Measurements from ENCODE around the gene AAK1. TPM values are rescaled to one million over a fixed set of nuclear protein-coding genes. Genes with fewer than 3 reads are reported as not detected.

Gene AAK1
- total RNA-seq, 1 experiment from 2014 or later: 35.6 TPM

DNA sequence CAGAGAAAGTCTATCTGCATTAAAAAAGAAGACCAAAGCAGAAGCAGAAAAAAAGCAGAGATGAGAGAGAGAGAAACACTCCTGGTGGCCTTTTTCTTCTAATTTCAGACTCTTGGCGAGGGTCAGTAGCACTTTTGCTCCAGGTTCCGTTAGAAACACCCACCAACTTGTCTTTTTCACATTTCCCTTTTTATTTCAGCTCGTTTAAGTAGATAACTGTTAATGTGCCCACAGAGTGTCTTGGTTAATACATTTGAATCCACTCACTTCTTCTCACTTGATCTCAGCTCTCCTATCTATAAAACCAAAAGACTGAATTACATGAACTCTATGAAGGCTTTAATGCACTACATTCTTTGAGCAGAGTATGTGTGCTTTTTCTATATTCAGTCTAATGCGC lies 63.1 kb downstream of the AAK1 start (continued):
- TF ChIP-seq, protein P1, sequence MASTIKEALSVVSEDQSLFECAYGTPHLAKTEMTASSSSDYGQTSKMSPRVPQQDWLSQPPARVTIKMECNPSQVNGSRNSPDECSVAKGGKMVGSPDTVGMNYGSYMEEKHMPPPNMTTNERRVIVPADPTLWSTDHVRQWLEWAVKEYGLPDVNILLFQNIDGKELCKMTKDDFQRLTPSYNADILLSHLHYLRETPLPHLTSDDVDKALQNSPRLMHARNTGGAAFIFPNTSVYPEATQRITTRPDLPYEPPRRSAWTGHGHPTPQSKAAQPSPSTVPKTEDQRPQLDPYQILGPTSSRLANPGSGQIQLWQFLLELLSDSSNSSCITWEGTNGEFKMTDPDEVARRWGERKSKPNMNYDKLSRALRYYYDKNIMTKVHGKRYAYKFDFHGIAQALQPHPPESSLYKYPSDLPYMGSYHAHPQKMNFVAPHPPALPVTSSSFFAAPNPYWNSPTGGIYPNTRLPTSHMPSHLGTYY (CRISPR knock-in tag; IDR thresholded peaks at IDR 0.05): no peak
- TF ChIP-seq TCF7 (CRISPR knock-in tag; IDR thresholded peaks at IDR 0.05; ENCODE audit: low read depth): no peak

DNA sequence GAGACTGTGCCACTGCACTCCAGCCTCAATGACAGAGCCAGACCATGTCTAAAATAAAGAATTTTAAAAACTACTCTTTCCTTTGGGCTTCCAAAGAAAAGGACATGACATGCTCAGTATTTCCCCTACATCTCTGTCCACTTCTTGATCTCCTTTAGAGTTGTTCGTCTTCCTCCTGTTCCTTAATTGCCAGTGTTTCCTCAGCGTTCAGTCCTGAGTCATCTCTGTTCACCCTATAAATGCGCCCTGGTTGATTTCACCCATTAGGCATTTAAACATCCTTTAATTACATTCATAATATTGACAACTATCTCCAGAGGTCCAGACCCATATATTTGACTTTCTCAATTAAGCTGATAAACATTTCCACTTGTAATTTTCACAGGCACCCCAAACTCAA lies 64.0 kb downstream of the AAK1 start:
- Mint-ChIP-seq H3K4me3 (no peak overlapping the region), H3K4me1 (peaks cover 42% of the 10 kb centered on the region), H3K27me3 (ENCODE audit: low read depth) (no peaks in the 10 kb centered on the region), H3K9me3 (no peaks in the 10 kb centered on the region), H3K36me3 (no peaks in the 10 kb centered on the region), H3K27ac (no peak overlapping the region)
- TF ChIP-seq ETV6 (CRISPR knock-in tag; IDR thresholded peaks at IDR 0.05): no peak
- TF ChIP-seq ESRRA (CRISPR knock-in tag; IDR thresholded peaks at IDR 0.05; ENCODE audit: borderline replicate concordance): no peak
- TF ChIP-seq MXD4 (CRISPR knock-in tag; IDR thresholded peaks at IDR 0.05; ENCODE audit: borderline replicate concordance): no peak
- TF ChIP-seq SMAD3 (CRISPR knock-in tag; IDR thresholded peaks at IDR 0.05; ENCODE audit: borderline replicate concordance): no peak
- TF ChIP-seq, protein P2, sequence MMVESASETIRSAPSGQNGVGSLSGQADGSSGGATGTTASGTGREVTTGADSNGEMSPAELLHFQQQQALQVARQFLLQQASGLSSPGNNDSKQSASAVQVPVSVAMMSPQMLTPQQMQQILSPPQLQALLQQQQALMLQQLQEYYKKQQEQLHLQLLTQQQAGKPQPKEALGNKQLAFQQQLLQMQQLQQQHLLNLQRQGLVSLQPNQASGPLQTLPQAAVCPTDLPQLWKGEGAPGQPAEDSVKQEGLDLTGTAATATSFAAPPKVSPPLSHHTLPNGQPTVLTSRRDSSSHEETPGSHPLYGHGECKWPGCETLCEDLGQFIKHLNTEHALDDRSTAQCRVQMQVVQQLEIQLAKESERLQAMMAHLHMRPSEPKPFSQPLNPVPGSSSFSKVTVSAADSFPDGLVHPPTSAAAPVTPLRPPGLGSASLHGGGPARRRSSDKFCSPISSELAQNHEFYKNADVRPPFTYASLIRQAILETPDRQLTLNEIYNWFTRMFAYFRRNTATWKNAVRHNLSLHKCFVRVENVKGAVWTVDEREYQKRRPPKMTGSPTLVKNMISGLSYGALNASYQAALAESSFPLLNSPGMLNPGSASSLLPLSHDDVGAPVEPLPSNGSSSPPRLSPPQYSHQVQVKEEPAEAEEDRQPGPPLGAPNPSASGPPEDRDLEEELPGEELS (CRISPR knock-in tag; IDR thresholded peaks at IDR 0.05): no peak
- TF ChIP-seq SMAD4 (CRISPR knock-in tag; IDR thresholded peaks at IDR 0.05): no peak
- DNase-seq (ENCODE audit: low spot score) (no peak), ATAC-seq (no peak)
- ChIA-PET POLR2A (no interaction called here), CTCF (interaction anchor here (3.9 kb wide), 1 partner anchor 15 kb away, joined by 25 read pairs; no protein-coding TSS in a partner anchor)

DNA sequence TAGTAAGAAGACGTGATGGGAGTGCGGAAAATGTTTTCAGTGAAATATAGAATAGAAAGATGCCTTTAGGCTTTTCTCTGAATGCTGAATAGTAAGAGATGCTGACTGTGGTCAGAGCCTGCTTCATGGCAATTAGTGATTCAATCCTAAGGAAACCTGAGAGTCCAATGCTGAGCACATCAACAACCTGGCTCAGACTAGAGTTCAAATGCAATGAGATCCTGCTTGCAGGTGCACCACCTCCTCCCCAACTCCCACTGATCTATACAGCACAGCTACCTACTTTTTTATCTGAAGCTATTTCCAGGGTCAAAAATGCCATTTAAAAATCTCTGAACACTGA lies 65.4 kb downstream of the AAK1 start:
- Mint-ChIP-seq H3K27me3 (ENCODE audit: low read depth) (no peaks in the 10 kb centered on the region), H3K4me1 (peaks cover 42% of the 10 kb centered on the region), H3K4me3 (no peak overlapping the region), H3K36me3 (no peaks in the 10 kb centered on the region), H3K9me3 (no peaks in the 10 kb centered on the region), H3K27ac (peak overlapping the region; percentile 24; the same call in 1 of the 2 replicates)
- ChIA-PET POLR2A (interaction anchor here (0.5 kb wide), 1 partner anchor 66 kb away, joined by 15 read pairs; the partner anchor contains the start of gene AAK1), CTCF (interaction anchor here (3.9 kb wide), 1 partner anchor 13 kb away, joined by 25 read pairs; no protein-coding TSS in a partner anchor)
- DNase-seq (ENCODE audit: low spot score) (no peak), ATAC-seq (0 out of 2 replicates have a peak, but pooled peaks have one; percentile 16)
- TF ChIP-seq NR2C2 (CRISPR knock-in tag; IDR thresholded peaks at IDR 0.05) (no peak), ZNF121 (CRISPR knock-in tag; IDR thresholded peaks at IDR 0.05) (no peak), RELA (CRISPR knock-in tag; IDR thresholded peaks at IDR 0.05; ENCODE audit: borderline replicate concordance) (no peak)
- TF ChIP-seq, protein P3, sequence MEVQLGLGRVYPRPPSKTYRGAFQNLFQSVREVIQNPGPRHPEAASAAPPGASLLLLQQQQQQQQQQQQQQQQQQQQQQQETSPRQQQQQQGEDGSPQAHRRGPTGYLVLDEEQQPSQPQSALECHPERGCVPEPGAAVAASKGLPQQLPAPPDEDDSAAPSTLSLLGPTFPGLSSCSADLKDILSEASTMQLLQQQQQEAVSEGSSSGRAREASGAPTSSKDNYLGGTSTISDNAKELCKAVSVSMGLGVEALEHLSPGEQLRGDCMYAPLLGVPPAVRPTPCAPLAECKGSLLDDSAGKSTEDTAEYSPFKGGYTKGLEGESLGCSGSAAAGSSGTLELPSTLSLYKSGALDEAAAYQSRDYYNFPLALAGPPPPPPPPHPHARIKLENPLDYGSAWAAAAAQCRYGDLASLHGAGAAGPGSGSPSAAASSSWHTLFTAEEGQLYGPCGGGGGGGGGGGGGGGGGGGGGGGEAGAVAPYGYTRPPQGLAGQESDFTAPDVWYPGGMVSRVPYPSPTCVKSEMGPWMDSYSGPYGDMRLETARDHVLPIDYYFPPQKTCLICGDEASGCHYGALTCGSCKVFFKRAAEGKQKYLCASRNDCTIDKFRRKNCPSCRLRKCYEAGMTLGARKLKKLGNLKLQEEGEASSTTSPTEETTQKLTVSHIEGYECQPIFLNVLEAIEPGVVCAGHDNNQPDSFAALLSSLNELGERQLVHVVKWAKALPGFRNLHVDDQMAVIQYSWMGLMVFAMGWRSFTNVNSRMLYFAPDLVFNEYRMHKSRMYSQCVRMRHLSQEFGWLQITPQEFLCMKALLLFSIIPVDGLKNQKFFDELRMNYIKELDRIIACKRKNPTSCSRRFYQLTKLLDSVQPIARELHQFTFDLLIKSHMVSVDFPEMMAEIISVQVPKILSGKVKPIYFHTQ (CRISPR knock-in tag; IDR thresholded peaks at IDR 0.05): no peak

DNA sequence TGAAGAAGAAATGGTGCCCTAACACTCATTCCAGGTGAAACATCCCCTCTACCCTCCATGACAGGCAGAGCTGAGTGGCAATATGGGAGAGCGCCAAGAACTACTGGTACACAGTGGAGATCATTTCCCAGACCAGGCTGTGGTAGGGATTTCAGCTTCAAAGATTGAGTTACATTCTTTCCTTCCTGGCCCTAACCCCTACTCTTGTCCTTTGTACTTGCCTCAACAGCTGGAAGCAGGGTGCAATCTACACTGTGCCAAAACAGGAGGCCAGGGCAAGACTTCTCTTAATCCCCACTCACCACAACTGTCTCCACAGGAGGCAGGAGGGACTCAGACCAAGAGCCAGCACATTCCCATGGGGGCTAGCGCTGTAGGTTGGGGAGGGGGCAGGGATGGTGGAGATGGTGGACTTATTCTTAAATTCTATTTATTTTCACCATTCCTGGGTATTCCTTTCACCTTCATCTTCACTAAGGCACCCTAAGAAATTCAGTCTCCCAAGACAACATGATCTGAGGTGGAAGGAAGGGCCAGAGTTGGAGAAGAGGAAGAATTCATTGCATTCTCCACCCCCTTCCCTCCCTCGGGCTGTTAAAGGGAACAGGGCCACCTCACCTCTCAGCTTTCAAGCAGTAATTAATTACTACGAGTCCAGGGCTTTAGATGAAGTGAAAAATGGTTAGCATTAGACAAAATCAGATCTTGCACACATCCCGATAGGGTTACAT lies 65.9 kb downstream of the AAK1 start:
- Mint-ChIP-seq H3K4me3 (no peak overlapping the region), H3K4me1 (peaks cover 43% of the 10 kb centered on the region), H3K27ac (peak overlapping the region; percentile 41; the same call in 1 of the 2 replicates), H3K9me3 (no peaks in the 10 kb centered on the region), H3K36me3 (no peaks in the 10 kb centered on the region), H3K27me3 (ENCODE audit: low read depth) (no peaks in the 10 kb centered on the region)
- DNase-seq (ENCODE audit: low spot score) (no peak), ATAC-seq (peak; percentile 36; the same call in 1 of the 2 replicates)
- ChIA-PET POLR2A (no interaction called here), CTCF (interaction anchor here (3.9 kb wide), 1 partner anchor 13 kb away, joined by 25 read pairs; no protein-coding TSS in a partner anchor)
- TF ChIP-seq SMAD3 (CRISPR knock-in tag; IDR thresholded peaks at IDR 0.05; ENCODE audit: borderline replicate concordance) (no peak), ZBTB21 (CRISPR knock-in tag; IDR thresholded peaks at IDR 0.05; ENCODE audit: borderline replicate concordance) (no peak)
- TF ChIP-seq, protein P4, sequence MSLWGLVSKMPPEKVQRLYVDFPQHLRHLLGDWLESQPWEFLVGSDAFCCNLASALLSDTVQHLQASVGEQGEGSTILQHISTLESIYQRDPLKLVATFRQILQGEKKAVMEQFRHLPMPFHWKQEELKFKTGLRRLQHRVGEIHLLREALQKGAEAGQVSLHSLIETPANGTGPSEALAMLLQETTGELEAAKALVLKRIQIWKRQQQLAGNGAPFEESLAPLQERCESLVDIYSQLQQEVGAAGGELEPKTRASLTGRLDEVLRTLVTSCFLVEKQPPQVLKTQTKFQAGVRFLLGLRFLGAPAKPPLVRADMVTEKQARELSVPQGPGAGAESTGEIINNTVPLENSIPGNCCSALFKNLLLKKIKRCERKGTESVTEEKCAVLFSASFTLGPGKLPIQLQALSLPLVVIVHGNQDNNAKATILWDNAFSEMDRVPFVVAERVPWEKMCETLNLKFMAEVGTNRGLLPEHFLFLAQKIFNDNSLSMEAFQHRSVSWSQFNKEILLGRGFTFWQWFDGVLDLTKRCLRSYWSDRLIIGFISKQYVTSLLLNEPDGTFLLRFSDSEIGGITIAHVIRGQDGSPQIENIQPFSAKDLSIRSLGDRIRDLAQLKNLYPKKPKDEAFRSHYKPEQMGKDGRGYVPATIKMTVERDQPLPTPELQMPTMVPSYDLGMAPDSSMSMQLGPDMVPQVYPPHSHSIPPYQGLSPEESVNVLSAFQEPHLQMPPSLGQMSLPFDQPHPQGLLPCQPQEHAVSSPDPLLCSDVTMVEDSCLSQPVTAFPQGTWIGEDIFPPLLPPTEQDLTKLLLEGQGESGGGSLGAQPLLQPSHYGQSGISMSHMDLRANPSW (CRISPR knock-in tag; conservative IDR thresholded peaks at IDR 0.05; ENCODE audit: low read depth): no peak
- TF ChIP-seq, protein P5, sequence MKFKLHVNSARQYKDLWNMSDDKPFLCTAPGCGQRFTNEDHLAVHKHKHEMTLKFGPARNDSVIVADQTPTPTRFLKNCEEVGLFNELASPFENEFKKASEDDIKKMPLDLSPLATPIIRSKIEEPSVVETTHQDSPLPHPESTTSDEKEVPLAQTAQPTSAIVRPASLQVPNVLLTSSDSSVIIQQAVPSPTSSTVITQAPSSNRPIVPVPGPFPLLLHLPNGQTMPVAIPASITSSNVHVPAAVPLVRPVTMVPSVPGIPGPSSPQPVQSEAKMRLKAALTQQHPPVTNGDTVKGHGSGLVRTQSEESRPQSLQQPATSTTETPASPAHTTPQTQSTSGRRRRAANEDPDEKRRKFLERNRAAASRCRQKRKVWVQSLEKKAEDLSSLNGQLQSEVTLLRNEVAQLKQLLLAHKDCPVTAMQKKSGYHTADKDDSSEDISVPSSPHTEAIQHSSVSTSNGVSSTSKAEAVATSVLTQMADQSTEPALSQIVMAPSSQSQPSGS (CRISPR knock-in tag; IDR thresholded peaks at IDR 0.05; ENCODE audit: borderline replicate concordance, low read depth): no peak
